SU-DHL-6 (cell line): ENCODE measurements around the gene C1orf35.

Experiments used
- H2AFZ ChIP-seq: fragments of 200-600 bp; sonication (generic); 2 replicates; pipeline ENCODE4 v1.6.1; 2014; ENCODE audit warnings: low read depth, mild to moderate bottlenecking, moderate library complexity, mixed read lengths, antibody characterized with exemption, low read length; ENCODE audit not compliant: severe bottlenecking
- H3F3A ChIP-seq: fragments of 200-600 bp; shearing (Covaris generic); 2 replicates; pipeline ENCODE4 v1.6.0; 2016; ENCODE audit warnings: antibody characterized with exemption, mild to moderate bottlenecking; ENCODE audit not compliant: insufficient read depth
- H3K27ac ChIP-seq: fragments of 200-600 bp; sonication (generic); 2 replicates; pipeline ENCODE4 v1.5.1; 2016; ENCODE audit warnings: low read depth, mild to moderate bottlenecking, low read length, moderate library complexity, mixed read lengths
- H3K27me3 ChIP-seq: fragments of 200-600 bp; sonication (generic), shearing (Covaris generic); 2 replicates; pipeline ENCODE4 v1.6.0; 2014; ENCODE audit warnings: mild to moderate bottlenecking, low read length
- H3K36me3 ChIP-seq: fragments of 200-600 bp; sonication (generic); 2 replicates; pipeline ENCODE4 v1.6.1; 2014; ENCODE audit warnings: mild to moderate bottlenecking, low read length, mixed read lengths
- H3K4me2 ChIP-seq: fragments of 300-600, 200-600 bp; shearing (Covaris generic), sonication (generic); 2 replicates; pipeline ENCODE4 v1.6.0; 2014; ENCODE audit warnings: low read length, low read depth, mild to moderate bottlenecking; ENCODE audit not compliant: poor library complexity, severe bottlenecking
- H3K4me3 ChIP-seq: fragments of 200-600 bp; sonication (generic); 2 replicates; pipeline ENCODE4 v1.5.1; 2014; ENCODE audit warnings: antibody characterized with exemption, low read length, mild to moderate bottlenecking, mixed read lengths; ENCODE audit not compliant: insufficient read depth, poor library complexity, severe bottlenecking
- H3K79me2 ChIP-seq: fragments of 200-600 bp; sonication (generic); 2 replicates; pipeline ENCODE4 v1.6.1; 2014; ENCODE audit warnings: mild to moderate bottlenecking, low read length, moderate library complexity; ENCODE audit not compliant: insufficient read depth
- H3K9ac ChIP-seq: fragments of 200-600 bp; sonication (generic); 2 replicates; pipeline ENCODE4 v1.7.0; 2014; ENCODE audit warnings: mild to moderate bottlenecking, low read length
- H3K9me2 ChIP-seq: fragments of 200-600 bp; sonication (generic); replicated peaks from 2 replicates; pipeline ENCODE4 v1.6.1; 2014; ENCODE audit warnings: low read length; ENCODE audit not compliant: insufficient read depth
- H3K9me3 ChIP-seq: fragments of 200-600 bp; sonication (generic); 2 replicates; pipeline ENCODE4 v1.6.1; 2014; ENCODE audit warnings: low read length, mixed read lengths; ENCODE audit not compliant: insufficient read depth
- H4K20me1 ChIP-seq: fragments of 200-600 bp; sonication (generic); 2 replicates; pipeline ENCODE4 v1.6.1; 2014; ENCODE audit warnings: low read depth, mild to moderate bottlenecking, antibody characterized with exemption, low read length, moderate library complexity, mixed read lengths
- CTCF ChIP-seq: fragments of 200-600 bp; sonication (generic); IDR thresholded peaks from one replicate; pipeline ENCODE4 v1.5.1; 2017; ENCODE audit warnings: antibody characterized with exemption, mild to moderate bottlenecking, low read length, moderate library complexity; ENCODE audit not compliant: insufficient read depth, poor library complexity, severe bottlenecking
- EZH2phosphoT487 ChIP-seq: fragments of 200-600 bp; sonication (generic), shearing (Covaris generic); conservative IDR thresholded peaks from 2 replicates; pipeline ENCODE4 v1.6.1; 2018; ENCODE audit warnings: mild to moderate bottlenecking, antibody characterized with exemption, low read length, moderate library complexity, mixed read lengths

C1orf35 gene

DNA sequence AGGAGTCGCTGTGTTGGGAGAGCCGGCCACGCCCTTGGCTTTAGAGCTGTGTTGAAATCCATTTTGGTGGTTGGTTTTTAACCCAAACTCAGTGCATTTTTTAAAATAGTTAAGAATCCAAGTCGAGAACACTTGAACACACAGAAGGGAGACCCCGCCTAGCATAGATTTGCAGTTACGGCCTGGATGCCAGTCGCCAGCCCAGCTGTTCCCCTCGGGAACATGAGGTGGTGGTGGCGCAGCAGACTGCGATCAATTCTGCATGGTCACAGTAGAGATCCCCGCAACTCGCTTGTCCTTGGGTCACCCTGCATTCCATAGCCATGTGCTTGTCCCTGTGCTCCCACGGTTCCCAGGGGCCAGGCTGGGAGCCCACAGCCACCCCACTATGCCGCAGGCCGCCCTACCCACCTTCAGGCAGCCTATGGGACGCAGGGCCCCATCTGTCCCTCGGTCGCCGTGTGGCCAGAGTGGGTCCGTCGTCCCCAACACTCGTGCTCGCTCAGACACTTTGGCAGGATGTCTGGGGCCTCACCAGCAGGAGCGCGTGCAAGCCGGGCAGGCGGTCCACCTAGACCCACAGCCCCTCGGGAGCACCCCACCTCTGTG lies 4.7 kb downstream of the C1orf35 start:
- no peak for TF ChIP-seq EZH2phosphoT487
- TF ChIP-seq CTCF, result no peak
- no peak overlapping the region for H2AFZ ChIP-seq
- no peaks in the 10 kb centered on the region for H3K27me3 ChIP-seq
- peaks cover 19% of the 10 kb centered on the region for H3F3A ChIP-seq
- peaks cover 14% of the 10 kb centered on the region; the same call in 1 of the 2 replicates for H3K9me3 ChIP-seq
- peaks cover 13% of the 10 kb centered on the region for H3K36me3 ChIP-seq
- no peak overlapping the region for H3K27ac ChIP-seq
- H3K9ac ChIP-seq, result no peak overlapping the region
- H4K20me1 ChIP-seq, result peaks cover 16% of the 10 kb centered on the region
- H3K79me2 ChIP-seq, result peaks cover 41% of the 10 kb centered on the region
- no peaks in the 10 kb centered on the region for H3K9me2 ChIP-seq
- H3K4me3 ChIP-seq, result no peak overlapping the region
- no peak overlapping the region for H3K4me2 ChIP-seq

DNA sequence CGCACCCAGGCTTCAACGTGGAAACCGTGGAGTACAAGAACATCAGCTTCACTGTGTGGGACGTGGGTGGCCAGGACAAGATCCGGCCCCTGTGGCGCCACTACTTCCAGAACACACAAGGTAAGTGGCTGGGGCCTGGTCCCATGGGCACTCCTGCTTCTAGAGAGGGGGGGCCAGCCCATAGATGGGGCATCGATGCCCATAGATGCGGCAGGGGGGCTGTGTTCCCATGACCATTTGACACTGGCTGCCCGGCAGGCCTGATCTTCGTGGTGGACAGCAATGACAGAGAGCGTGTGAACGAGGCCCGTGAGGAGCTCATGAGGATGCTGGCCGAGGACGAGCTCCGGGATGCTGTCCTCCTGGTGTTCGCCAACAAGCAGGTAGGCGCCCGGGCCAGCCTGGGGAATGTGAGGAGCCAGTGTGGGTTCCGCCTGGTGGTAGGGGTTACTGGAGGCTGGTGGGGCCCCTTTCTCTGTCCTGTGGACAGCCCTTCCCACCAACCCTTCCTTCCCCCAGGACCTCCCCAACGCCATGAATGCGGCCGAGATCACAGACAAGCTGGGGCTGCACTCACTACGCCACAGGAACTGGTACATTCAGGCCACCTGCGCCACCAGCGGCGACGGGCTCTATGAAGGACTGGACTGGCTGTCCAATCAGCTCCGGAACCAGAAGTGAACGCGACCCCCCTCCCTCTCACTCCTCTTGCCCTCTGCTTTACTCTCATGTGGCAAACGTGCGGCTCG lies 5.6 kb downstream of the C1orf35 start:
- Histone ChIP-seq H3K27ac (no peak overlapping the region), H3K9ac (no peak overlapping the region), H3K36me3 (peaks cover 22% of the 10 kb centered on the region), H2AFZ (no peak overlapping the region), H3K9me3 (peaks cover 20% of the 10 kb centered on the region; the same call in 1 of the 2 replicates), H3K4me2 (no peak overlapping the region), H3K9me2 (no peaks in the 10 kb centered on the region), H3K27me3 (no peaks in the 10 kb centered on the region), H3F3A (peaks cover 19% of the 10 kb centered on the region), H3K79me2 (peaks cover 51% of the 10 kb centered on the region), H3K4me3 (no peak overlapping the region), H4K20me1 (peaks cover 20% of the 10 kb centered on the region)
- TF ChIP-seq EZH2phosphoT487 (no peak), CTCF (no peak)

- Histone ChIP-seq H2AFZ (no peak overlapping the region), H3K4me3 (no peak overlapping the region), H3K36me3 (peaks cover 31% of the 10 kb centered on the region), H3K9me2 (no peaks in the 10 kb centered on the region), H3K4me2 (no peak overlapping the region), H3K27me3 (no peaks in the 10 kb centered on the region), H3K27ac (no peak overlapping the region), H3K9me3 (peaks cover 20% of the 10 kb centered on the region; the same call in 1 of the 2 replicates), H4K20me1 (peaks cover 20% of the 10 kb centered on the region), H3F3A (peaks cover 17% of the 10 kb centered on the region), H3K9ac (no peak overlapping the region), H3K79me2 (peaks cover 59% of the 10 kb centered on the region)
- TF ChIP-seq CTCF (no peak), EZH2phosphoT487 (no peak)
Measured at GRCh38 chr1:228096416-228097332, 6.5 kb downstream of the C1orf35 start.
